ENCODE data around the gene TMPRSS3.

TMPRSS3 gene

GRCh38 chr21:42430521-42430920 lies 34.7 kb upstream of the TMPRSS3 start:
- TF ChIP-seq CTCF (IDR thresholded peaks at IDR 0.05; ENCODE audit: control extremely low read depth, extremely low read depth, low read depth, missing control alignments), result no peak
- POLR2A ChIA-PET, result no interaction called here
- CTCF ChIA-PET, result interaction anchor here (1.4 to 1.7 kb wide), 3 partner anchors 9 to 121 kb away, joined by 3 to 5 read pairs (median 4); no protein-coding TSS in a partner anchor
- no peak for DNase-seq (ENCODE audit: extremely low spot score)

- DNase-seq (ENCODE audit: extremely low spot score), result no peak
- ChIA-PET CTCF (interaction anchor here (1.0 to 1.8 kb wide), 6 partner anchors 8 to 121 kb away, joined by 3 to 9 read pairs (median 4); partner anchors contain the start of gene UBASH3A), POLR2A (no interaction called here)
- TF ChIP-seq CTCF (IDR thresholded peaks at IDR 0.05; ENCODE audit: control extremely low read depth, extremely low read depth, low read depth, missing control alignments), result no peak
Observed at GRCh38 chr21:42429856-42430255, 34.0 kb upstream of the TMPRSS3 start.

- CTCF ChIA-PET, result interaction anchor here (1.0 to 1.8 kb wide), 8 partner anchors 9 to 312 kb away, joined by 3 to 9 read pairs (median 4); partner anchors contain the start of gene UBASH3A
- TF ChIP-seq CTCF (IDR thresholded peaks at IDR 0.05; ENCODE audit: control extremely low read depth, extremely low read depth, low read depth, missing control alignments), result no peak
- DNase-seq (ENCODE audit: extremely low spot score), result no peak
- POLR2A ChIA-PET, result no interaction called here
Observed at GRCh38 chr21:42429021-42429420, 33.2 kb upstream of the TMPRSS3 start.

- CTCF ChIA-PET, result interaction anchor here (1.2 to 3.4 kb wide), 7 partner anchors 10 to 311 kb away, joined by 3 to 18 read pairs (median 5); no protein-coding TSS in a partner anchor
- no peak for TF ChIP-seq CTCF (IDR thresholded peaks at IDR 0.05; ENCODE audit: control extremely low read depth, extremely low read depth, low read depth, missing control alignments)
- no peak for DNase-seq (ENCODE audit: extremely low spot score)
- POLR2A ChIA-PET, result no interaction called here
Observed at GRCh38 chr21:42427809-42428419, 32.1 kb upstream of the TMPRSS3 start.

GRCh38 chr21:42426876-42427480 lies 31.1 kb upstream of the TMPRSS3 start:
- ChIA-PET POLR2A (no interaction called here), CTCF (interaction anchor here (1.2 to 3.4 kb wide), 6 partner anchors 11 to 89 kb away, joined by 4 to 18 read pairs (median 6); no protein-coding TSS in a partner anchor)
- no peak for TF ChIP-seq CTCF (IDR thresholded peaks at IDR 0.05; ENCODE audit: control extremely low read depth, extremely low read depth, low read depth, missing control alignments)
- DNase-seq (ENCODE audit: extremely low spot score), result no peak

- POLR2A ChIA-PET, result no interaction called here
- CTCF ChIA-PET, result interaction anchor here (0.9 to 3.4 kb wide), 9 partner anchors 10 to 116 kb away, joined by 3 to 18 read pairs (median 5); no protein-coding TSS in a partner anchor
- DNase-seq (ENCODE audit: extremely low spot score), result peak; percentile 52
- no peak for TF ChIP-seq CTCF (IDR thresholded peaks at IDR 0.05; ENCODE audit: control extremely low read depth, extremely low read depth, low read depth, missing control alignments)
Observed at GRCh38 chr21:42426424-42426823, 30.6 kb upstream of the TMPRSS3 start.

All from GM10248 (cell line).